Measurements from ENCODE around the gene SHH.

SHH gene

DNA sequence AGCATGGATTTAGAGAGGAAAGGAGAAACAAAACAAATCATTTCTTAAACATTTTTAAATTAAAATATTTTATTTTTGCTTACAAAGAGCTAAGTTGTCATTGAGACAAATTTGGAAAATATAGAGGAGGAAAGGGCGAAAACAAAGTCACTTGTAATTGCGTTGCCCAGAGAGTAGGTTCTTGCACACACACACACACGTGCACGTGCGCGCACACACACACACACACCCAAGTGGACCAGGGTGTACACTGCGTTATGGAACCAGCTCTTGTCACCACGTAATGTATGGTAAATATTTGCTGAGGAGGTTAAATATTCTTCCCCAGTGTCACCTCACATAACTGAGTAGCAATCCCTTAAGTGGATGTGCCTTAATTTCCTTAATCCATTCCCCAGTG is 21.6 kb downstream of the SHH start:
- FAIRE-seq, result no peak

DNA sequence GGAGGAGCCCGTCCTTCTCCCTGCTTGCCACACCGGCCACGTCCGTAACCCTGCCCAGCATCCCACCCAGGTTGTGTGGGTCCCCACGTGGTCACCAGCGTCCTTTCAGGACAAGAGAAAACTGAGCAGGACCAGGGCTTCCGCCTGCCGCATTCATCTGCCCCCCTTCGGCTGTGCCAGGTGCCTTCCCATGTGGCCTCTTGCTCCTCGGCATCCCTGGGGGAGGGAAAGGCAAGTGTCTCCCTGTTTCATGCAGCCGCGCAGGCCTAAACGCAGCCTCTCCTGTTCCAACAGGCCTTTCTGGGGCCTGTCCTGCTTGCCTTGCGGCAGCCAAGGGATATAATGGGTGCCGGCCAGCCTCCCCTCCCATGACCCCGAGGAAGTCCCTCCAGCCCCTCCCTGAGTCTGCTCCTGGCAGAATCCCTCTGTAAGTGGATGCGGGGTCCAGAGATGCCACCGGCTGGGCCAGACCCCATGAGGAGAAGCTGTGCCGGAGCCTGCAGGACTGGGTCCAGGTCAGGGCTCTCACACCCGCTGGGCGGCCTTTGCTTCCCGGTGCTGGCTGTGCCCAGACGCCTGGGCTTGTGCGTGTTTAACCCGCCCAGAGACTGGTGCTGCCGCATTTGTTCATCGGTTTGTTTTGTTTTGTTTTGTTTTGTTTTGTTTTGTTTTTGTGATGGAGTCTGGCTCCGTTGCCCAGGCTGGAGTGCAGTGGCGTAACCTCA is 23.1 kb downstream of the SHH start:
- no peak for FAIRE-seq

DNA sequence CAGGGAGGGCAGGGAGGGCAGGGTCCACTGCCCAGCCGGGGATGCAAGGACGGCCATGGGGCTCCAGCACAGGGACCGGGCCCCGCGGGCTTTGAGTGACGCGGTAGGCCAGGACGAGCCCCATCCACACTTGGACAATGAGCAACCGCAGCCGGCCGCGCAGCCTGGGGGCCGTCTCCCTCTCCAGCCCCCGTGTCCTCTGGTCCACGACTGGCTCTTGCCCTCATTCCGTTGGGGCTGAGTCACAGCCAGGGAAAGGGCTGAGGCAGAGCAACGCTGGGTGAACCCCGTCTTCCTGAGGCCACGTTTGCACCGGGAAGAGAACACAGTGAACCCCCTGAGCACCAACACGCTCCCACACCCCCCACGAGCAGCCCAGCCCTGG is 23.7 kb downstream of the SHH start:
- FAIRE-seq, result no peak

DNA sequence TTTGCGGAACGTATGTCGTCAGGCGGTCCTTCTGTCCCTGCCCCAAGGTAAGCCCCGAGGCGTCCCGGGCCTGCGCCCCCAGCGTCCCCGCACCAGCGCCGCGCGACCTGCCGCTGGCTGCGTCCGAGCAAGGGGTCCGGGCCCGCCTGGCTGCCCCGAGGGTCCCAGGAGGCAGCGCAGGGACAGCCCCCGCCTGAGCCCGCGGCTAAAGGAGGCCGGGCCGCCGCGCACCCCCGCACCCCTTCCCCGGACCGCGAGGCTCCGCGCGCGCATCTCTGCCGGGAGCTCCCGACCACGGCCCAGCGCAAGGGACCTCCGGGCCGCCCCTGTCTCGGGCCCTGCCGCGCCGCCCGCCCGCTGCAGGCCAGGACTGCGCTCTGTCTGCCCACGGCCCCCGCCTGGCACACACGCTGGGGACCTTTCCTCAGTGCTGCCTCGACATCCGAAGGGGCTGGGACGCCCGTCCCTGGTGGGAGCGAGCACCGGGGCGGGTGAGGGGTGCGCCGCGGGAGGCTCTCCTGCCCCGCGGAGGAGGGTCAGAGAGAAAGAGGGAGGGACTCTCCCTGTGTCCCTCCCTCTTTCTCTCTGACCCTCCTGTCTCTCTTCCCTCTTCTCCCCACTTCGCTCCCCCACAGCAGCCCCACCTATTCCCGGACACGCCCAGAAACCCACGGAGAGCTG is 25.0 kb downstream of the SHH start:
- no peak for FAIRE-seq

DNA sequence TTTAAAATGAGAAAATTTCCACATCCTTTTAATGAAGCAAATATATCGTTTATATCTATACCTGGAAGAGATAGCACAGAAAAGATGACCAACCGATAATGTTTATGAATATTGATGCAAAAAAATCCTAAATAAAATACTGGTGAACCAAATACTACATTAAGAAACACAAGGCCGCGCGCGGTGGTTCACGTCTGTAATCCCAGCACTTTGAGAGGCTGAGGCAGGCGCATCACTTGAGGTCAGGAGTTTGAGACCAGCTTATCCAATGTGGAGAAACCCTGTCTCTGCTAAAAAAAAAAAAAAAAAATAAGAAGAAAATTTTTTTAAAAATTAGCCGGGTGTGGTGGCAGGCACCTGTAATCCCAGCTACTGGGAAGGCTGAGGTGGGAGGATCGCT is 25.8 kb downstream of the SHH start:
- FAIRE-seq, result no peak

DNA sequence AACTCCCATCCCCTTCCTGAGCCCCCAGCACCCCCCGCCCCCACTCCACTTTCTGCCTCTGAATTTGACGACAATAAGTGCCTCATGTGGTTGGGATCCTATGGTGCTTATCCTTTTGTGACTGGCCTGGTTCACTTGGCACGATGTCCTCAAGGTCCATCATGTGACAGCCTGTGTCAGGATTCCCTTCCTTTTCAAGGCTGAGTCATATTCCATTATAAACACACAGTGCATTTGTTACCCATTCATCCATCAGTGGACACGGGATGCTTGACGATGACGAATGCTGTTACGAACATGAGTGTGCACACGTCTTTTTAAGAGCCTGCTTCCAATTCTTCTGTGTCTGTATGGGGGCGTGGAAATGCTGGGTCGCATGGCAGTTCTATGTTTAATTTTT is 26.7 kb downstream of the SHH start:
- FAIRE-seq, result no peak

DNA sequence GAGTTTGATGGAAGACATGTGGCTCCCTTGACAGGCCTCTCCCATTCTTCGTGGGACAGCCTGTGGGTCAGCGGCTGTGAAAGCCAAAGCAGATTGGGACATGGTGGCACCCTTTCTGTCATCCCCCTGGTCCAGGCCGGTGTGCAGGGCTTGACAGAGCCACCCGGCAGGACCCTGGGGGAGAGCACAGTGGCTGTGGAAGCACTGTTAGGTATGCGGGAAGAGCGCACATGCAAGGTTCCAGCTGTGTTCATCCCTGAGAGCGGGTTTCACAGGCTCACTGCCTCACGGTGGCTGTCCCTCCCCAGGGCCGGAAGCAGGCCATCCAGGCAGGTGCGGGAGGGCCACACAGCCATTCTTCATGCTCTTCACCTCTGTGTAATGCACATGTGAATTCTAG is 29.8 kb downstream of the SHH start:
- FAIRE-seq, result no peak

DNA sequence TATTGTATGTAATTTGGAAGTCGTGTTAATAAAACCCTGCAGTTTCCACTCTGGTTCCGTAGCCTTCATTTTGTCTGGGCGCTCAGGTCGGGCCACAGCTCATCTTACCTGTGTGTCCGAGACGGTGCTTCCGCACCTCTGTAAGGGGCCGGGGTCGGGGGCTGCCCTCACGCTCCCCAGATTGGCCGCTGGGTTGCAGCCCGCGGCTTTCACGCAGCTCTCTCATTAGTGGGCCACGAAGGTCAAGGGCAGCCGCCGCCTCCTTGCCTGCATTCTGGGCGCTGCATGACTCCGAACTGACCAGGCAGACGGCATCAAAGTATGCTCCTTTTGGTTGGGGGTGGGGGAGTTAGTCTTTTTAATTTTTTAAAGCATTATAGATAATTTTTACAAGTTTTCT is 30.8 kb downstream of the SHH start:
- no peak for FAIRE-seq

DNA sequence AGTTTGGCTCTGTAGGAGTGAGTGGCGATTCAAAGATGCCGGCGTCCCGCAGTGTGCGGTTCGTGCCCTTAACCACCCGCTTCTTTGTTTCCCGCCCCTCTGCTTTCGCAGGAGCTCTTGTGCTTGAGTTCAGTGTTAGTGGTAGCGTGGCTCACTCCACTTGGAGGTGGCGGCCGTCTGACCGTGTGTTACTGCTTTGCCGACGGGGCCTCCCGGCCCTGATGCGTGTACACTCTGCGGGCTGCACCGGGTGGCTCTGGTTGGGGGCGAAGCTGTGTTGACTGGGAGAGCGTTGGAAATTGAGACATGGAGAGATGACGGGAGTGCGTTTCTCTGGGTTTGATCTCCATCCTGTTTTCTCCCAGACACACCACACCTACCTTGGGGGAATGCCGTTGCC is 31.4 kb downstream of the SHH start:
- no peak for FAIRE-seq

DNA sequence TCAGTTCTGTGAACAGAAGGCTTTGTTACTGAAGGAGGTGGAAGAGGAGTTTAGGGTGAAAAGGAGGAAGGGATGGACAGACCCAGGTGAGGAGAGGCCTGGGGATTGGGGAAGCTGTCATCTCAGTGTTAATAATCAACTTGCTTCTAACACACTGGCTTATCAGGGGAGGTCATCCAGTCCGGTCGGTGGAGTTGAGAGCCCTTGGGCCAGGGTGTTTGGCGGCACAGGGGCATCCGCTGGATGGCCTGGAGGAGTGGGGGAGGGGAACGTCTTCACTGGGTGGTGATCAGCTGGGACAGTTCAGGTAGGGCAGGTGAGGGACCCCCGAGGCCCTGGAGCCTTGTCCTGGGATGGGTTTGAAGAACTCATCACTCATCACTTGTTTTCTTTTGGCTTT is 33.9 kb downstream of the SHH start:
- no peak for FAIRE-seq

DNA sequence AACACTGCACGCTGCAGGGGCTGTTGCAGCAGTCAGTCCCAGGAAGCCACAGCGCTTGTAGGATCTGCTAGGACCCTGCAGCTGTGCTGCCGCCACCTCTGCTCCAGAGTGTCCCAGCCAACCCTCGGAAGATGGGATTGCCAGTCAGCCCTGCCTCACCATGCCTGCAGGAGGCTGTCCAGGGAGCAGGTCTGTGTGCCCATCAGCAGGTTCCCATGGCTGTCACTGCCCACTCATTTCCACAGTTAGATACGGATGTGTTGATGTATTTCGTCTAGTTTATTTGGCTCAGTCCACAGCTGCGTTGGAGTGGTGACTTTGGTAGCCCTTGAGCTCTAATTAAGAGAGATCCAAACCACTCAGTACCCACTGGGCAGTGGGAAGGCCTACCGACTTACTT is 35.7 kb downstream of the SHH start:
- no peak for FAIRE-seq

DNA sequence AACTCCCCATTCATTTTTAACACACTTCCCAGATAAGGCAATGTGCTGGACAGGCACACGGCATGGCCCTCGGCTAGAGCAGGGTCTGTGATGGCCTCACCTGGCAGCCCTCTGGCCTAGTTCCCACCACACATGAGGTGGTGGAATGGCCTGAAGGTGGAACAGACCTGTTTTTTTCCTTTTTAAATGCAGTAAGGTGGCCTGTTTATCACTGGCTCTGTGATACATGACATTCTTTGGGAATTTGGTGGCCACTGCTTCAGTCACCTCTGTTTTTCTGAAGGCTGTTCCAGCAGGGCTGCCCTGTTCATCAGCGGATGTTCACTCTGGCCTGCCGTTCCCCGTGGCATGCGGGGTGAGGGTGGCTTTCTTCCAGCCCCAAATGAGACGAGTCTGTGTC is 36.6 kb downstream of the SHH start:
- no peak for FAIRE-seq

DNA sequence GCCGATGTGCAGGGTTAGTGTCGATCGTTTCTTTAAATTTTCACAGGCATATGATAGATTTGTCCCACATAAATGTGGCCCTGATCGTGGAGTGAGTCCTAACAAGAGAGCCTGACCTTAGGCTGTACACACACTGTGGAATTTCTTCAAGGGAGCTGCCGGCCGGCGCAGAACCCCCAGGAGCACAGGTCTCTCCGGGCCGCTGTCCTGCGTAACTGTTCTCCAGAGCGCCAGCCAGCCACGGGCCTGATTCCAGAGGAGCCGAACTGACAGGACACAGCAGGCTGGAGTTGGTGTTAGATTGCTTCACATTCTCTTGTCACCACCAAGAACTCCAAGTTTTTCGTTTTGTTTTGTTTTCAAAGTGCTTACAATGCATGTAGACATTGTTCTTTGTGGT is 37.3 kb downstream of the SHH start:
- FAIRE-seq, result no peak

DNA sequence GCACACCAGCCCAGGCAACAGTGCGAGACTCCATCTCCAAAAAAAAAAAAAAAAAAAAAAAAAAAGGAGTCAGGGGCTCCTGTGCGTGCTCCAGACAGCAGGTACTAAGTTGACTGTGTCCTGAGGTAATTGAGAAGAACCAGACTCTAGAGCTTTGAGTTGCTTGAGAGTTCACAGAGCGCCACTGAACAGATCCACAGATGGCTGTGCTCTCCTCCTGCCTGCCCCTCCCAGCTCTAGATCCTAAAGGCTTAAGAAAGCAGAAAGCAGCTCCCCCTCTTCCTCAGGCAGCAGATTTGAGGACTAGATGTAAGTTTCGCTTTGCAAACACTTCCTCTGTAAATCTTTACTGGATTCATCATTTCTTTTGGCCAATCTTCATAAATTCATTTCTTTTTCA is 38.7 kb downstream of the SHH start:
- FAIRE-seq, result no peak

DNA sequence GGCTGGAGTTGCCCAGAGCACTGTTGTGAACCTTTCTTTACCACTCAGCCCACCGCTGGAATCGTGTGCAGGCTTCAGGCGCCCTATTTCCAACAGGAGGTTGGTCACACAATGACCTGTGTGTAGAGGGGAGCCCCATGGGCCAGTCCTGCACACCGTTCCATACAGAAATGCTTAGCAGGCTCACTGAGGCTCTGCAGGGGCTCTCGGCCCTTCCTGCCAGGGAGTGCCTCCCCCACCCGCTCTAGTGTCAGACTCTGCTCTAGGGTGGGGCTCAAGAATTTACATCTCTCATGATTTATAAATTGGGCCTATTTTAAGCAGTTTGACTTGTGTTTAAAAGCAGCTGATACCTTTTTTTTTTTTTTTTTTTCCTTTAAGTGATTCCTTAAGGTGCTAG is 42.0 kb downstream of the SHH start:
- FAIRE-seq, result no peak

DNA sequence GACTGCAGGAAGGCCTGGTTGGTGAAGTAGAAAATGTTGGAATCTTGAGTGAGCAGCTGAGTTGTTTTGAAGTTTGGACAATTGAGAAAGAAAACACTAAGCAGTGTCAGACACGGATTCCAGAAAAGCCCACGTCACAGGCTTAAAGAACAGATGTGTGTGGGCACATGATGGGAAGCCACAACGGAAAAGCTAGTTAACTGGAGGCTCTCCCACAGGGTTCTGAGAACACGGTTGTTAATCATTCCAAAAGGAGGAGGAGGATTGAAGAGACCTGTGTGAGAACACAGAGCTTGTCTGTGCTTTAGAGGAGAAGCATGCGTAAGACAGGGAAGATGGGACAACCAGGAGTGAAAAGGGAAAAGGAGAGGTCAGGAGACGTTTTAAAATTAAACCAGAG is 42.6 kb downstream of the SHH start:
- FAIRE-seq, result no peak

DNA sequence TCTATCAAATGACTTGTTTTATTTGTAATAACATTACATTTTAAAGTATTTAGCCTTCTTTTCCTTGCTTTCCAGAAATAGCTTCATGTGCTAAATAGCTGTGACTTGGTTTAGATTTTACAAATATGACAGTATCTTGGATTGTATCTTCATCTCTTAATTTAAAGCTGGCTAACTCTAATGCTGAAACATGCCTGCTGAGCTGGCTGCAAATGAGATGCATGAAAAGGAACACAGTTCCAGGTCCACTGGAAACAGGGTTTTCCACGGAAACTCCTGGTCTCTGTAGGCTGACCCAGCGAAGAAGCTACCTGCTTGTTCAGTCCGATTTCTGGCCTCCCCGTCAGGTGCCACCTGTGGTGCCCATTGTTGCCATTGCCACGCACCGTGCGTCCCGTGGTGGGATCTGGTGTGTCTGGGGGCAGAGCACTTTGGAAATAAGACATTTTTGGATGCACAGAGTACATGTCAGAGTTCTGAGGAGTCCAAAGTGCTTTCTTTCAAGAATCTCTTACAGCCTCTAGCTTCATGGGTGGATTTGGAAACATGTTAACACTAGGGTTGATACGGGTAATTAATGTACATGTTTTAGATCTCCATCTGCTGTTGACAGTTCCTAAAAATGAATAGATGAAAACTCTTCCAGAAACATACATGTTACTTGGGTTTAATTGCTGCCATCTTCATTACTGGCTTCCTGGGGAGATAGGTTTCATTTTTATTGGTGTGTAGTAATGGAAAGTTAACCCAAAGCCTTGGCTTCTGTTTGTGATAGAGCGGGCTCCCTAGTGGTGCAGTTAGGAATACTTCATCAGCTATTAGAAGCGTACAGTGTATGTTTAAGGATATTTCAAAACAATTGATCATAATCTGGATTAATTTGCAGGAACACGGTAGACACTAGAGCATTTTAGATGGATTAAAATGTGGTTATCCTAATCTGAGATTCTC is 45.0 kb downstream of the SHH start:
- FAIRE-seq, result no peak

DNA sequence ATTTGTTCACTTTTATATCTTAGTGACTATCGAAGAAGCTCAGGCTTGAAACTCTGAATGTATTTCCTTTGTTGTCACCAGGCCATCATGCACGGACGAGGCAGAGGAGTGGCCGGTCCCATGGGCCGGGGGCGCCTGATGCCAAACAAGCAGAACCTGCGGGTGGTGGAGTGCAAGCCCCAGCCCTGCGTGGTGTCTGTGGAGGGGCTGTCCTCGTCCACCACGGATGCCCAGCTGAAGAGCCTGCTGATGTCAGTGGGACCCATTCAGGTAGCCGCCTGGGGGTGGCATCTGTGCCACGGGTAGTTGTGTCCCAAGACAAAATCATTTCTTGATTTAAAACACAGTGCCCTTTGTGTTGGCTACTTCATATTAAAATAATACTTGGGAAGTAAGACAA is 45.9 kb downstream of the SHH start:
- no peak for FAIRE-seq

DNA sequence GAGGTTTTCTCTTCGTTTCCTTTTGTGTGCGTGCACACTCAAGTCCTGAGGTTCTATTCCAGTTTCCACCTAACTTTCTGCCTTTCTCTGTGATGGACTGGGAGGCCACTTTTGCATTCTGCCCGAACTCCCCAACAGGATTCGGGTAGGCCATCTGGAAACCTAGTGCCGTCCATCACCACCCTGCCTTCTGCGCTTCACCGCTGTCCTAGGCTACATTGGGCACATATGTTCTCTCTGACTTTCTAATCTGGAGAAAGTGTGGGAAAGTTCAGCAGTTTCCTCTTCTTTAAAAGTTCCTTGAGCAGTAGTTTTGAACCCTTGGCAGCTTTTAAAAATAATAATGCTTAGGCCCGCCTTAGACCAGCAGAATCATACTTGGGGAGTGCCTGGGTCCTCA is 46.8 kb downstream of the SHH start:
- no peak for FAIRE-seq

DNA sequence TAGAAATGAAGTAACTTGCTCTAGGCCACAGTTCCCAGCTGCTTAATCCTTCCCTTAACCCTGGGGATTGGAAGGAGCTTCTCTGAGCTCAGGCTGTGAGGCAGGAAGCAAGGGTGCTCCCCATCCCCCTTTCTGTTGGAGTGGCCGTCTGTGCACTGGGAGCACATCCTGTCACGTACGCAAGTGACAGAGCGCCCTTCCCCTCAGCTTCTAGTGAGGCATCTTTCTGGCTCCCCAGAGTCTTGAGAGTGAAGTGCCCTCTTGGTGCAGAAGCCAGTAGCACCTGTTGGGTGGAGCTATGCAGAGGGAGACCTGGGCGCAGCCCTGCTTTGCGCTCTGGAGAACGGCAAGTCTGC is 47.8 kb downstream of the SHH start:
- no peak for FAIRE-seq

DNA sequence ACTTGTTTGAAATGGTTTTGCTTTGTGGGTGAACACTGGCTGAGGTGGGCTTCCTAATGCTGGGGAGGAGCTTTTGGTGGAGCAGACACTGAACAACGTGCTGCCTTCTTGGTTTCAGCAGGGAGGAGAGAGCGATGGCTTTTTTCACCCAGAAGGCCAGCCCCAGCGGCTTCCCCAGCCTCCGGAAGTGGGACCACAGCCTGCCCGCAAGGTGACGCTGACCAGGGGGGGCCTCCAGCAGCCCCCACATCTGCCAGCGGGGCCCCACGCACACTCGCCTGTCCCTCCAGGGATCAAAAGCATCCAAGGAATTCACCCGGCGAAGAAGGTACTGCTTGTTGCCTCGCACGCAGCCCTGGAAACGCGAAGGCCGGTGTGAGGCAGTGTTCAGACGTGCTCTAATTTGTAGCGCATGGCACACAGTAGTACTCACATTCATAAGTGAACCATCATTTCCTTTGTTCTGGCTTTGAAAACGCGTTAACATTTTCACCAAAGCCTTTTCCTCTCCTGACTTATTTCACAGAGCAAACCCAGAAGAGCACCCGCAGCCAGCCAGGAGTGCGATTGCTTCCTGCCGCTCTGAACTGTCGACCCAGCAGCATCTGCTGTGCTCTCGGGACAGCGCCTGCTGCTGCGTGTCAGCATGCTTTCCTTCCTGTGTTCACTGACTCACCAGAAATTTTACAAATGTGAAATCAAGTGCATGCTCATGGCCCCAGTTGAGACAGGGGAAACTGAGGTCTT is 48.4 kb downstream of the SHH start:
- FAIRE-seq, result no peak

DNA sequence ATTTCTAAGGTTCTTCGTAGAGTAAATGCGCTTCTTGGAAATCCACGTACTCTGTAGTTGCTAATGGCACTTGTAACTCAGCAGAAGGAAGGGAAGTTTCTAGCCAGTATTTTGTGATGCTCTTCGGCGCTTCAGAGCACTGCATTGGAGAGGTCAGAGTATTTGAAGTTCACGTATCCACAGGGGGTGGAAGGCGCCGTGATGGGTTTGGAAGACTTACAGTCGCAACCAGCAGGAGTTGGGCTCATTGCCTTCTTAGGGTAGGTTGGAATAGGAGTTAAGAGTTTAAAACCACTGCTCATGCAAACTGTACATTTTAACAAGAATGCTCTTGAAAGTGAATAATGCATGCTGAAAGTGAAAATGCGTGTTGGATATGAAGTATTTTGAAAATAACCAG is 49.1 kb downstream of the SHH start:
- no peak for FAIRE-seq

DNA sequence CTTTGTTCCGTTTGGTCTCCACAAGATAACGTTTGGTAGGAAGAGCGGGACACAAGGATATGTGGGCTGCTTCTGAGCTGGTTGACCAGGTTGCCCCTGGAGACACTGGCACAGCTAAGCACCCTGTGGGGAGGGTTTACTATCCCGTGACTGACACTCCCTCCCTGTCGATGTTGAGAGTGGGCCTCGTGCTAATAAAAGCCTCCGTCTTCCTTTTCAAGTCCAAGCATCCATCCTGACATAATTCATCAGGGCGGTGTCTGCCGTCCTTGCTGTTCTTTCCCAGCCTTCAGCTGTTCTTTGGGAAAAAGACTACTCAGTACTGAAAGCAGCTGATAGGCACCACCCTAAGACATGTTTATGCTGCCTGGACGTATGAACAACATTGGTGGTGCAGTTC is 49.6 kb downstream of the SHH start:
- no peak for FAIRE-seq
